Mammary epithelial cell (primary cell): ENCODE measurements around the gene CEP104.

ENCODE experiments used
- CTCF ChIP-seq, 2 donors: IDR thresholded peaks in 1 of 2; conservative IDR thresholded peaks in 1 of 2; 2 replicates each; pipeline ENCODE4 v1.5.1; 2011 to 2012; ENCODE audit warnings: inconsistent platforms in 2 of 2, low read length in 2 of 2, mild to moderate bottlenecking in 2 of 2, control low read depth in 1 of 2, low read depth in 1 of 2; ENCODE audit not compliant: insufficient read depth in 1 of 2; ENCODE audit errors: extremely low read depth in 1 of 2
- EZH2 ChIP-seq: IDR thresholded peaks from 2 replicates; pipeline ENCODE4 v1.6.1; 2012; ENCODE audit warnings: low read length, inconsistent platforms, borderline replicate concordance

GRCh38 chr1:3886106-3886670, 29.2 kb upstream of the CEP104 start:
- TF ChIP-seq CTCF (conservative IDR thresholded peaks at IDR 0.05 in 1 of 2, IDR thresholded peaks at IDR 0.05 in 1 of 2; ENCODE audit: extremely low read depth in 1 of 2, insufficient read depth in 1 of 2, low read depth in 1 of 2, low read length in 2 of 2) (no peak), EZH2 (no peak)
